ENCODE data around the gene ASIC2. TPM values are rescaled to one million over a fixed set of nuclear protein-coding genes. Genes with fewer than 3 reads are reported as not detected.

ASIC2 gene
- total RNA-seq, 2 experiments from 2014 or later: not detected

GRCh38 chr17:33002246-33002645 is 290.8 kb downstream of the ASIC2 start:
- CTCF ChIA-PET: no interaction called here
- POLR2A ChIA-PET: no interaction called here

GRCh38 chr17:32998887-32999228 is 294.2 kb downstream of the ASIC2 start:
- Histone ChIP-seq H3K4me1 (ENCODE audit: insufficient read depth, low read length) (peaks cover 7% of the 10 kb centered on the region), H3K36me3 (ENCODE audit: insufficient read depth, low read length) (no peaks in the 10 kb centered on the region), H3K27me3 (ENCODE audit: control insufficient read depth in 1 of 2, insufficient read depth in 2 of 2, low read length in 2 of 2) (no peaks in the 10 kb centered on the region), H3K4me3 (ENCODE audit: low read length) (no peak overlapping the region), H3K9me3 (ENCODE audit: control insufficient read depth in 1 of 2, insufficient read depth in 1 of 2, low read length in 2 of 2) (no peaks in the 10 kb centered on the region), H3K27ac (ENCODE audit: low read depth in 1 of 2, low read length in 2 of 2) (no peak overlapping the region)
- H3K36me3 Mint-ChIP-seq (ENCODE audit: low read depth): no peaks in the 10 kb centered on the region
- intact Hi-C loops (cut with DNase I, micrococcal nuclease): loop anchor here (1.0 to 5.0 kb wide), 3 partner anchors 216 to 753 kb away; no protein-coding TSS in a partner anchor
- TF ChIP-seq CTCF (IDR thresholded peaks at IDR 0.05): no peak
- H3K4me3 Mint-ChIP-seq: no peak overlapping the region
- ChIA-PET CTCF (interaction anchor here (0.7 to 1.4 kb wide), 4 partner anchors 14 to 217 kb away, joined by 3 to 6 read pairs (median 4); no protein-coding TSS in a partner anchor), POLR2A (no interaction called here)
- H3K4me1 Mint-ChIP-seq (ENCODE audit: low read depth): peaks cover 5% of the 10 kb centered on the region
- ATAC-seq (ENCODE audit: poor library complexity) (no peak), DNase-seq (no peak)
- no peak overlapping the region for H3K27ac Mint-ChIP-seq
- no peaks in the 10 kb centered on the region for H3K9me3 Mint-ChIP-seq
- H3K27me3 Mint-ChIP-seq: peaks cover 15% of the 10 kb centered on the region

More at GRCh38 chr17:33002246-33002645, 290.8 kb downstream of the ASIC2 start:
- no peak for DNase-seq
- no peak overlapping the region for H3K4me3 Mint-ChIP-seq
- no peak overlapping the region for H3K27ac Mint-ChIP-seq
- H3K27me3 Mint-ChIP-seq: peaks cover 21% of the 10 kb centered on the region
- intact Hi-C loops (cut with DNase I, micrococcal nuclease): no loop called here
- Histone ChIP-seq H3K4me1 (ENCODE audit: insufficient read depth, low read length) (peaks cover 7% of the 10 kb centered on the region), H3K4me3 (ENCODE audit: low read length) (no peak overlapping the region), H3K36me3 (ENCODE audit: insufficient read depth, low read length) (no peaks in the 10 kb centered on the region), H3K9me3 (ENCODE audit: control insufficient read depth in 1 of 2, insufficient read depth in 1 of 2, low read length in 2 of 2) (no peaks in the 10 kb centered on the region), H3K27me3 (ENCODE audit: control insufficient read depth in 1 of 2, insufficient read depth in 2 of 2, low read length in 2 of 2) (peaks cover 0 to 6% of the 10 kb centered on the region in 2 experiments), H3K27ac (ENCODE audit: low read depth in 1 of 2, low read length in 2 of 2) (no peak overlapping the region)
- H3K9me3 Mint-ChIP-seq: no peaks in the 10 kb centered on the region
- no peaks in the 10 kb centered on the region for H3K36me3 Mint-ChIP-seq (ENCODE audit: low read depth)
- no peak for TF ChIP-seq CTCF (IDR thresholded peaks at IDR 0.05)
- peaks cover 5% of the 10 kb centered on the region for H3K4me1 Mint-ChIP-seq (ENCODE audit: low read depth)
- ATAC-seq (ENCODE audit: poor library complexity): no peak

- no peak overlapping the region for H3K4me3 Mint-ChIP-seq
These were observed 294.8 kb downstream of the ASIC2 start for GRCh38 chr17:32998111-32998886.

More at GRCh38 chr17:32998111-32998886, 294.8 kb downstream of the ASIC2 start:
- H3K9me3 ChIP-seq (ENCODE audit: control insufficient read depth in 1 of 2, insufficient read depth in 1 of 2, low read length in 2 of 2): peaks cover 0 to 1% of the 10 kb centered on the region in 2 experiments
- ATAC-seq (ENCODE audit: poor library complexity) (no peak), DNase-seq (peak; percentile 46 to 78 (median 67))
- no peaks in the 10 kb centered on the region for H3K36me3 ChIP-seq (ENCODE audit: insufficient read depth, low read length)
- intact Hi-C loops (cut with DNase I, micrococcal nuclease): loop anchor here (1.0 to 5.0 kb wide), 3 partner anchors 215 to 754 kb away; no protein-coding TSS in a partner anchor
- Mint-ChIP-seq H3K27ac (no peak overlapping the region), H3K4me1 (ENCODE audit: low read depth) (peaks cover 5% of the 10 kb centered on the region), H3K27me3 (peaks cover 15% of the 10 kb centered on the region), H3K36me3 (ENCODE audit: low read depth) (no peaks in the 10 kb centered on the region), H3K9me3 (no peaks in the 10 kb centered on the region)
- H3K27ac ChIP-seq (ENCODE audit: low read depth in 1 of 2, low read length in 2 of 2): no peak overlapping the region
- no peak overlapping the region for H3K4me3 ChIP-seq (ENCODE audit: low read length)
- ChIA-PET POLR2A (no interaction called here), CTCF (interaction anchor here (0.6 to 1.4 kb wide), 13 partner anchors 9 to 592 kb away, joined by 3 to 13 read pairs (median 3); partner anchors contain the start of gene MYO1D)
- no peaks in the 10 kb centered on the region for H3K27me3 ChIP-seq (ENCODE audit: control insufficient read depth in 1 of 2, insufficient read depth in 2 of 2, low read length in 2 of 2)
- peak; percentile 94 for TF ChIP-seq CTCF (IDR thresholded peaks at IDR 0.05)
- H3K4me1 ChIP-seq (ENCODE audit: insufficient read depth, low read length): peaks cover 7% of the 10 kb centered on the region

Data from CD4-positive, alpha-beta T cell (primary cell).